AG09309 (cell line): ENCODE results near the gene ZRANB3.
"Not testable (repeated sequence)": the region's sequence is repeated elsewhere in the genome, so short reads cannot be mapped to it uniquely, and the experiment has no call there.

Experiments used
- DNase-seq: peaks from one replicate; pipeline ENCODE4 v3.0.0-alpha.2; 2010; ENCODE audit warnings: low read depth
- H3K4me3 ChIP-seq: 2 replicates; pipeline ENCODE4 v1.5.1; 2011; ENCODE audit warnings: mild to moderate bottlenecking, low read depth, low read length, moderate library complexity; ENCODE audit not compliant: control insufficient read depth
- TF ChIP-seq, protein P1 (sequence below): IDR thresholded peaks from 2 replicates; pipeline ENCODE4 v1.5.1; 2011; ENCODE audit warnings: mild to moderate bottlenecking, low read depth, low read length, inconsistent platforms; ENCODE audit not compliant: insufficient read depth, control insufficient read depth; ENCODE audit errors: missing control alignments

ZRANB3 gene

GRCh38 chr2:135121016-135121657 is 409.9 kb downstream of the ZRANB3 start:
- TF ChIP-seq, protein P1, sequence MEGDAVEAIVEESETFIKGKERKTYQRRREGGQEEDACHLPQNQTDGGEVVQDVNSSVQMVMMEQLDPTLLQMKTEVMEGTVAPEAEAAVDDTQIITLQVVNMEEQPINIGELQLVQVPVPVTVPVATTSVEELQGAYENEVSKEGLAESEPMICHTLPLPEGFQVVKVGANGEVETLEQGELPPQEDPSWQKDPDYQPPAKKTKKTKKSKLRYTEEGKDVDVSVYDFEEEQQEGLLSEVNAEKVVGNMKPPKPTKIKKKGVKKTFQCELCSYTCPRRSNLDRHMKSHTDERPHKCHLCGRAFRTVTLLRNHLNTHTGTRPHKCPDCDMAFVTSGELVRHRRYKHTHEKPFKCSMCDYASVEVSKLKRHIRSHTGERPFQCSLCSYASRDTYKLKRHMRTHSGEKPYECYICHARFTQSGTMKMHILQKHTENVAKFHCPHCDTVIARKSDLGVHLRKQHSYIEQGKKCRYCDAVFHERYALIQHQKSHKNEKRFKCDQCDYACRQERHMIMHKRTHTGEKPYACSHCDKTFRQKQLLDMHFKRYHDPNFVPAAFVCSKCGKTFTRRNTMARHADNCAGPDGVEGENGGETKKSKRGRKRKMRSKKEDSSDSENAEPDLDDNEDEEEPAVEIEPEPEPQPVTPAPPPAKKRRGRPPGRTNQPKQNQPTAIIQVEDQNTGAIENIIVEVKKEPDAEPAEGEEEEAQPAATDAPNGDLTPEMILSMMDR: no peak
- no peak overlapping the region for H3K4me3 ChIP-seq
- DNase-seq: no peak

DNA sequence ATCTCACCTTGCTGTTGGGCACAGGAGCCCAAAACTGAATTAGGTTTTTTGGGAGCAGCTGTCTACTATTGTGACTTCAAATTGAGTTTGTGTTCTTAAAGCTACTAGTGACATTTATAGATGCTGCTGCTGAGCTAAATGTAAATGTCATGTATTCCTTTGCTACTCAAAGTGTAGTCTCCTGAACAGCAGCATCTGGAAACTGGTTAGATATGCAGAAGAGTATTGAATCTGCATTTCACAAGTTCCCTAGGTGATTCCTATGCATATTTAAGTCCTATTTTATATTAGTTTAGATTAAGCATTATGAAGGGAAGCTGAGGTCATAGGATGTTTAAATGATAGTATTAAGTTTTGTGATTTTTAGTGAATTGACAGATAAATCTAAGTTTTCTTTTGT is 411.4 kb downstream of the ZRANB3 start:
- H3K4me3 ChIP-seq: no peak overlapping the region
- TF ChIP-seq, protein P1: no peak
- DNase-seq: no peak

GRCh38 chr2:135113322-135113721 is 417.7 kb downstream of the ZRANB3 start:
- no peak for DNase-seq
- no peak overlapping the region for H3K4me3 ChIP-seq
- TF ChIP-seq, protein P1: no peak

- H3K4me3 ChIP-seq, DNase-seq: not testable (repeated sequence)
Measured at GRCh38 chr2:135105513-135106316, 425.3 kb downstream of the ZRANB3 start.

- TF ChIP-seq, protein P1: no peak
- no peak overlapping the region for H3K4me3 ChIP-seq
- DNase-seq: no peak
Measured at GRCh38 chr2:135103843-135104242, 427.2 kb downstream of the ZRANB3 start.

- TF ChIP-seq, protein P1: no peak
Measured at GRCh38 chr2:135099802-135100483, 431.1 kb downstream of the ZRANB3 start.

More at GRCh38 chr2:135099802-135100483, 431.1 kb downstream of the ZRANB3 start:
- DNase-seq: no peak
- no peak overlapping the region for H3K4me3 ChIP-seq
